ENCODE results near the gene CCDC106. TPM values are rescaled to one million over a fixed set of nuclear protein-coding genes. Genes with fewer than 3 reads are reported as not detected.
A peak's percentile ranks its signal among the peaks of the same experiment; 100 is the strongest.

The CCDC106 gene
- total RNA-seq, 1 experiment from 2014 or later: 19.9 TPM

DNA sequence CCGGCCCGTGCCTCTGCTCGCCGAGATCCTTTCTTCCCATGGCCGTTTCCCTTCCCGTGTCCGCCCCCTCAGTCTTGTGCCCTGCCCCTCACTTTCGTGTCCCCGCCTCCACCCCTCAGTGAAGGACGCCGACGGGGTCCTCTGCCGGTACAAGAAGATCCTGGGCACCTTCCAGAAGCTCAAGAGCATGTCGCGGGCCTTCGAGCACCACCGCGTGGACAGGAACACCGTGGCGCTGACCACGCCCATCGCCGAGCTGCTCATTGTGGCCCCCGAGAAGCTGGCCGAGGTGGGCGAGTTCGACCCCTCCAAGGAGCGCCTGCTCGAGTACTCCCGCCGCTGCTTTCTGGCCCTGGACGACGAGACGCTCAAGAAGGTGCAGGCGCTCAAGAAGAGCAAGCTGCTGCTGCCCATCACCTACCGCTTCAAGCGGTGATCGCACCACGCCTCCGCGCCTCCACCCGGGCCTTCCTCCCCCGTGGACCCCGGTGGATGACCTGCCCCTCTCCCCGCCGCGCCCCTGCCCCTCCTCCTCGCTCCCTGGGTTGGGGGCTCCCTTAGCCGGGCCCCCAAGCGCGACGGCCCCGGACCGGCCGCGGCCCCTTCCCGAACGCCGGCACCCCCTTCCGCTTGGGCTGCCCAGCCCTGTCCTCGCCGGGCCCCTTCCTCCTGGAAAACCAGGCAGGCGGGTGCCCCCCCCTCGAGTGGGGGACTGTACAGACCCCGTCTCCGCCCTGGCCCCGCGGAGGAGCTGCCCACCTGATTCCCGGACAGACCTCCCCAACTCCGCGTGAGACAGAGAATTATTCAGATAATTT, 4.5 kb downstream of the CCDC106 start:
- Histone ChIP-seq H3K23me2 (ENCODE audit: insufficient read length, low read depth, low read length, poor library complexity, severe bottlenecking) (peaks cover 31% of the 10 kb centered on the region), H4K5ac (ENCODE audit: insufficient read length, low read depth, low read length) (no peak overlapping the region), H3K27ac (ENCODE audit: insufficient read length, low read depth, low read length) (no peak overlapping the region), H3K18ac (ENCODE audit: insufficient read length, low read depth, low read length) (no peak overlapping the region), H3T11ph (ENCODE audit: low read length) (no peak overlapping the region), H2BK5ac (ENCODE audit: insufficient read length, low read length) (no peak overlapping the region), H3K14ac (ENCODE audit: insufficient read depth, low read length) (no peak overlapping the region), H3K4ac (ENCODE audit: low read depth, low read length) (no peak overlapping the region), H2BK15ac (ENCODE audit: low read depth, low read length) (no peak overlapping the region), H3K23ac (ENCODE audit: insufficient read length, low read depth, low read length) (no peak overlapping the region), H3K79me1 (ENCODE audit: insufficient read depth, low read depth, low read length, poor library complexity, severe bottlenecking) (no peaks in the 10 kb centered on the region), H2BK12ac (ENCODE audit: insufficient read length, low read depth, low read length) (no peak overlapping the region), H4K20me1 (ENCODE audit: control insufficient read depth, insufficient read depth, insufficient read length) (peaks cover 5% of the 10 kb centered on the region), H3K27me3 (ENCODE audit: insufficient read depth, low read length) (no peaks in the 10 kb centered on the region), H3K79me2 (ENCODE audit: insufficient read depth, low read length) (peaks cover 20% of the 10 kb centered on the region), H3K4me1 (ENCODE audit: insufficient read depth, low read length) (peaks cover 5% of the 10 kb centered on the region; the same call in 1 of the 2 replicates), H3K9ac (ENCODE audit: extremely low read depth, insufficient read length, low read length) (no peak overlapping the region), H2BK120ac (ENCODE audit: low read depth, low read length, poor library complexity, severe bottlenecking) (no peak overlapping the region), H4K8ac (replicated peaks; ENCODE audit: insufficient read length, low read depth, low read length) (no peak overlapping the region), H4K91ac (ENCODE audit: insufficient read length, low read depth, low read length) (no peak overlapping the region), H2AFZ (ENCODE audit: low read length) (no peak overlapping the region), H3K4me2 (ENCODE audit: insufficient read depth, insufficient read length, low read length) (no peak overlapping the region), H2BK20ac (ENCODE audit: low read depth, low read length, poor library complexity, severe bottlenecking) (no peak overlapping the region), H3K56ac (ENCODE audit: insufficient read length, low read depth, low read length) (no peak overlapping the region), H2AK5ac (ENCODE audit: insufficient read length, low read length) (no peak overlapping the region), H3K9me3 (ENCODE audit: control insufficient read depth, low read depth, low read length) (no peaks in the 10 kb centered on the region)
- H3K36me3 Mint-ChIP-seq (ENCODE audit: insufficient read depth in 1 of 3, low read depth in 3 of 3): peaks cover 6 to 49% (median 31%) of the 10 kb centered on the region in 3 experiments; a peak in 6 of 7 replicates
- H3K4me1 Mint-ChIP-seq: peaks cover 26 to 28% of the 10 kb centered on the region in 2 experiments
- no CpG with 5 or more reads among the region's 71 CpGs for WGBS (ENCODE audit: extremely low coverage, insufficient read length, low lambda C conversion rate)
- no peaks in the 10 kb centered on the region; the same call in 1 of the 2 replicates for H3K27me3 Mint-ChIP-seq (ENCODE audit: low read depth)
- peak; percentile 83 for DNase-seq
- peaks cover 0 to 3% of the 10 kb centered on the region in 2 experiments; a peak in 3 of 5 replicates for H3K9me3 Mint-ChIP-seq
- H3K27ac Mint-ChIP-seq: peak overlapping the region in 2 of 3 experiments; percentile 59 to 89; a peak in 3 of 7 replicates
- TF ChIP-seq, protein P1, sequence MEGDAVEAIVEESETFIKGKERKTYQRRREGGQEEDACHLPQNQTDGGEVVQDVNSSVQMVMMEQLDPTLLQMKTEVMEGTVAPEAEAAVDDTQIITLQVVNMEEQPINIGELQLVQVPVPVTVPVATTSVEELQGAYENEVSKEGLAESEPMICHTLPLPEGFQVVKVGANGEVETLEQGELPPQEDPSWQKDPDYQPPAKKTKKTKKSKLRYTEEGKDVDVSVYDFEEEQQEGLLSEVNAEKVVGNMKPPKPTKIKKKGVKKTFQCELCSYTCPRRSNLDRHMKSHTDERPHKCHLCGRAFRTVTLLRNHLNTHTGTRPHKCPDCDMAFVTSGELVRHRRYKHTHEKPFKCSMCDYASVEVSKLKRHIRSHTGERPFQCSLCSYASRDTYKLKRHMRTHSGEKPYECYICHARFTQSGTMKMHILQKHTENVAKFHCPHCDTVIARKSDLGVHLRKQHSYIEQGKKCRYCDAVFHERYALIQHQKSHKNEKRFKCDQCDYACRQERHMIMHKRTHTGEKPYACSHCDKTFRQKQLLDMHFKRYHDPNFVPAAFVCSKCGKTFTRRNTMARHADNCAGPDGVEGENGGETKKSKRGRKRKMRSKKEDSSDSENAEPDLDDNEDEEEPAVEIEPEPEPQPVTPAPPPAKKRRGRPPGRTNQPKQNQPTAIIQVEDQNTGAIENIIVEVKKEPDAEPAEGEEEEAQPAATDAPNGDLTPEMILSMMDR (conservative IDR thresholded peaks at IDR 0.05): no peak
- peak overlapping the region; percentile 41 to 93 for H3K4me3 Mint-ChIP-seq

Data from H9 (cell line).